Measurements from ENCODE around the gene OOSP1. TPM values are rescaled to one million over a fixed set of nuclear protein-coding genes. Genes with fewer than 3 reads are reported as not detected.

The OOSP1 gene
- total and polyA plus RNA-seq, 2 donors (not counting 3 experiments of a cell fraction or from before 2014, with no cell fraction given), result 0.11 TPM; not detected in 1

DNA sequence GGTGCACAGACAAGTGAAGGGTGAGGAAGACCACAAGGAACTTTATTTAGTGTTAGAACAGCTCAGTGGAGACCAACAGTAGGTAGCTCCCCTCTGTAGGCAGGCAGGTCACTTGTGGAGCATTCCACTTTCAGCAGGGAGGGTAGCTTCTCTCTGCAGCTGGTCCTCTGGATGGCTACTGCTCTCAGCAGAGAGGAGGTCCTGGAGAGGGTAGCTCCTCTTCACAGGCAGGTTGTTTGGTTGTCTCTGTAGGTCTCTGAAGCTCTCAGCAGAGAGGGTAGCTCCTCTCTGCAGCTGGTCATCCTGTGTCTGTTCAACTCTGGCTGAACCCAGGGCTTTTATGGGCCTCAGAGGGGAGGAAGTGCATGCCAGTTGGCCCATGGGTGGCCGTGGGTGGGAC, 6.5 kb upstream of the OOSP1 start:
- Histone ChIP-seq H3K79me2 (ENCODE audit: control insufficient read depth, insufficient read depth, low read length) (no peaks in the 10 kb centered on the region), H3K9ac (replicated peaks; ENCODE audit: extremely low read depth, insufficient read depth, low read length) (no peak overlapping the region), H3K9me3 (replicated peaks; ENCODE audit: control insufficient read depth, insufficient read depth, low read length) (no peaks in the 10 kb centered on the region), H4K20me1 (replicated peaks; ENCODE audit: control insufficient read depth, extremely low read depth, insufficient read depth, low read length) (no peaks in the 10 kb centered on the region), H3K4me2 (ENCODE audit: insufficient read depth, low read length) (no peak overlapping the region), H3K27me3 (ENCODE audit: control insufficient read depth in 2 of 2, insufficient read depth in 2 of 2, low read length in 2 of 2) (peaks cover 0 to 4% of the 10 kb centered on the region in 2 experiments), H3K36me3 (ENCODE audit: control insufficient read depth in 2 of 2, extremely low read depth in 1 of 2, insufficient read depth in 2 of 2, low read length in 2 of 2) (no peaks in the 10 kb centered on the region), H3K27ac (ENCODE audit: insufficient read depth, low read depth, low read length) (no peak overlapping the region), H2AFZ (ENCODE audit: low read depth, low read length) (no peak overlapping the region), H3K9me1 (replicated peaks; ENCODE audit: control insufficient read depth, extremely low read depth, insufficient read depth, low read length) (no peaks in the 10 kb centered on the region), H3K4me1 (ENCODE audit: control insufficient read depth, extremely low read depth, insufficient read depth, low read length) (no peaks in the 10 kb centered on the region), H3K4me3 (replicated peaks in 1 of 3; ENCODE audit: insufficient read depth in 1 of 3, low read depth in 1 of 3, low read length in 3 of 3) (no peak overlapping the region)
- no peak for DNase-seq (ENCODE audit: low read depth, low spot score)
- ChIA-PET POLR2A (no interaction called here), CTCF (interaction anchor here (1.6 to 2.0 kb wide), 2 partner anchors 13 to 20 kb away, joined by 5 to 11 read pairs; no protein-coding TSS in a partner anchor)
- FAIRE-seq, result no peak
- dilution Hi-C loops (cut with MboI; ENCODE audit: extremely low pct_ligation_motif_present, low sequenced_read_pairs) (no loop called here), intact Hi-C loops (cut with micrococcal nuclease) (no loop called here)
- no TSS peak for BruUV-seq (replicated peaks)
- no peak for TF ChIP-seq JUN (IDR thresholded peaks at IDR 0.05; ENCODE audit: borderline replicate concordance, insufficient read depth, insufficient read length, low read depth)
- no peak for TF ChIP-seq MAX (IDR thresholded peaks at IDR 0.05; ENCODE audit: insufficient read depth, insufficient read length)
- no peak for TF ChIP-seq EZH2 (IDR thresholded peaks at IDR 0.05; ENCODE audit: borderline replicate concordance, low read depth, low read length, severe bottlenecking)
- TF ChIP-seq FOS (IDR thresholded peaks at IDR 0.05; ENCODE audit: borderline replicate concordance, insufficient read depth, low read length), result no peak
- TF ChIP-seq POLR2A (IDR thresholded peaks at IDR 0.05; ENCODE audit: low read depth, low read length), result no peak
- no peak for TF ChIP-seq CTCF (IDR thresholded peaks at IDR 0.05; ENCODE audit: extremely low read depth in 1 of 2, insufficient read depth in 1 of 2, low read depth in 1 of 2, low read length in 2 of 2)
- no peak for TF ChIP-seq MYC (IDR thresholded peaks at IDR 0.05; ENCODE audit: low read depth, low read length)
- TF ChIP-seq POLR2AphosphoS5 (IDR thresholded peaks at IDR 0.05; ENCODE audit: insufficient read depth, low read depth, low read length), result no peak
- no peak for TF ChIP-seq GATA2 (IDR thresholded peaks at IDR 0.05; ENCODE audit: insufficient read depth, insufficient read length, low read depth, low read length)

All from endothelial cell of umbilical vein (primary cell).